Measurements from ENCODE around the gene SOS1. TPM values are rescaled to one million over a fixed set of nuclear protein-coding genes. Genes with fewer than 3 reads are reported as not detected.

SOS1 gene
- total and polyA plus RNA-seq, 2 of the 13 experiments (the other 11 are each of a cell fraction or from before 2014, with no cell fraction given) = 20.8 to 60.4 TPM

DNA sequence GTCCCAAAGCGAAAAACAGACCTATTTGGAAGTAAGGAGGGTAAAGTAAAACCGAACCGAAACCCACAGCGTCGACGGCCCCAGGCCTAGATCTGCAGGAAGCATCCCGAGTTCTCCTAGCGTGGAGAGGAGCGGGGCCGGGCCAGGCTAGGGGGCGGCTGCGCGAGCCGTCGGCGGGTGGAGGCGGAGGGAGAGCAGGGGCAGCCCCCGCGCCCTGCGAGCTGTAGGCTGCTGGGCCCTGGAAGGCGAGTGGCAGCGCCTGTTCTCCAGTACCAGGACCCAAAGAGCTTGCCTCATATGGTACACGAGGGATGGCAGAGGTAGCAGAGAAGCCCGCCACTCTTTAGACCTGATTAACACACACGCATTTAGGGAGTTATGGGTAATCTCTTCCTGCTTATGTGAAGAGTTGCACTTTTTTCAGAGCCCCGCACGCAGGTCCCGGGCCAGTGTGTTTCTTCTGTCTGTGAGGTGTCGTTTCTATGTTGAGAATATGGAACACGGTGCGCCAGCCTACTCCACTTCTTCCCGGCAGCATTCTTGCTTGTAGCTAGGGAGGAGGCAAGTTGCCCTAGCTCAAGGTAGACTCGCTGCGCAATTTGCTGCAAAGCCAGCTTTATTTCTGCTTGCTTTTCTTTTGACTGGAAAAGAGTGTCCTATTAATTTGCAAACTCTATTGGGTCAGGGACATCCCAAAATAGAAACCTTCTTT lies 160.1 kb downstream of the SOS1 start:
- Histone ChIP-seq H3K9me3 (ENCODE audit: low read length) (no peaks in the 10 kb centered on the region), H3K27ac (ENCODE audit: extremely low read length, insufficient read depth, low read length) (no peak overlapping the region), H3K4me2 (ENCODE audit: low read depth, low read length) (no peak overlapping the region), H3K27me3 (ENCODE audit: control insufficient read depth in 1 of 2, insufficient read depth in 2 of 2, low read length in 2 of 2) (no peaks in the 10 kb centered on the region), H4K20me1 (ENCODE audit: insufficient read depth, low read length) (no peaks in the 10 kb centered on the region), H3K36me3 (replicated peaks in 1 of 2; ENCODE audit: control insufficient read depth in 1 of 2, insufficient read depth in 2 of 2, low read length in 2 of 2) (no peaks in the 10 kb centered on the region), H3K9ac (ENCODE audit: insufficient read depth, low read depth, low read length) (no peak overlapping the region), H3K4me1 (ENCODE audit: insufficient read depth, low read length) (peaks cover 7% of the 10 kb centered on the region; the same call in 1 of the 2 replicates), H3K4me3 (replicated peaks in 1 of 3; ENCODE audit: insufficient read depth in 1 of 3, low read depth in 2 of 3, low read length in 3 of 3) (no peak overlapping the region), H3K79me2 (ENCODE audit: insufficient read depth, low read length) (no peaks in the 10 kb centered on the region), H2AFZ (ENCODE audit: low read length) (no peak overlapping the region)
- FAIRE-seq (no peak), DNase-seq (ENCODE audit: low spot score) (no peak), ATAC-seq (no peak; the same call in 2 of the 3 replicates)
- 93% methylated on average over 34 of the region's 34 CpGs for WGBS (ENCODE audit: low lambda C conversion rate)
- ChIA-PET CTCF (ENCODE audit: low intra/inter-chr PET ratio, low total read pairs) (no interaction called here), POLR2A (no interaction called here)
- in situ Hi-C loops (cut with HindIII; ENCODE audit: extremely low pct_ligation_motif_present, low pct_unique_long_range_greater_than_20kb) (no loop called here), intact Hi-C loops (cut with micrococcal nuclease; ENCODE audit: unreplicated experiment) (no loop called here)
- no peak for TF ChIP-seq TSC22D2 (CRISPR knock-in tag; IDR thresholded peaks at IDR 0.05; ENCODE audit: borderline replicate concordance)
- TF ChIP-seq ZBTB8A (CRISPR knock-in tag; IDR thresholded peaks at IDR 0.05; ENCODE audit: borderline replicate concordance, low read depth) = no peak
- TF ChIP-seq, protein P1, sequence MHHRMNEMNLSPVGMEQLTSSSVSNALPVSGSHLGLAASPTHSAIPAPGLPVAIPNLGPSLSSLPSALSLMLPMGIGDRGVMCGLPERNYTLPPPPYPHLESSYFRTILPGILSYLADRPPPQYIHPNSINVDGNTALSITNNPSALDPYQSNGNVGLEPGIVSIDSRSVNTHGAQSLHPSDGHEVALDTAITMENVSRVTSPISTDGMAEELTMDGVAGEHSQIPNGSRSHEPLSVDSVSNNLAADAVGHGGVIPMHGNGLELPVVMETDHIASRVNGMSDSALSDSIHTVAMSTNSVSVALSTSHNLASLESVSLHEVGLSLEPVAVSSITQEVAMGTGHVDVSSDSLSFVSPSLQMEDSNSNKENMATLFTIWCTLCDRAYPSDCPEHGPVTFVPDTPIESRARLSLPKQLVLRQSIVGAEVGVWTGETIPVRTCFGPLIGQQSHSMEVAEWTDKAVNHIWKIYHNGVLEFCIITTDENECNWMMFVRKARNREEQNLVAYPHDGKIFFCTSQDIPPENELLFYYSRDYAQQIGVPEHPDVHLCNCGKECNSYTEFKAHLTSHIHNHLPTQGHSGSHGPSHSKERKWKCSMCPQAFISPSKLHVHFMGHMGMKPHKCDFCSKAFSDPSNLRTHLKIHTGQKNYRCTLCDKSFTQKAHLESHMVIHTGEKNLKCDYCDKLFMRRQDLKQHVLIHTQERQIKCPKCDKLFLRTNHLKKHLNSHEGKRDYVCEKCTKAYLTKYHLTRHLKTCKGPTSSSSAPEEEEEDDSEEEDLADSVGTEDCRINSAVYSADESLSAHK (CRISPR knock-in tag; IDR thresholded peaks at IDR 0.05; ENCODE audit: borderline replicate concordance) = no peak
- no peak for TF ChIP-seq AGO1 (IDR thresholded peaks at IDR 0.05; ENCODE audit: low read depth, low read length, poor library complexity, severe bottlenecking)
- no peak for TF ChIP-seq NCOA5 (CRISPR knock-in tag; IDR thresholded peaks at IDR 0.05)
- no peak for TF ChIP-seq KLF6 (CRISPR knock-in tag; IDR thresholded peaks at IDR 0.05)
- TF ChIP-seq ZC3H13 (CRISPR knock-in tag; IDR thresholded peaks at IDR 0.05) = no peak
- TF ChIP-seq SP140L (CRISPR knock-in tag; IDR thresholded peaks at IDR 0.05; ENCODE audit: borderline replicate concordance) = no peak
- TF ChIP-seq MTA1 (CRISPR knock-in tag; IDR thresholded peaks at IDR 0.05; ENCODE audit: borderline replicate concordance) = no peak
- TF ChIP-seq ZFP41 (CRISPR knock-in tag; IDR thresholded peaks at IDR 0.05; ENCODE audit: borderline replicate concordance) = no peak
- TF ChIP-seq, protein P2, sequence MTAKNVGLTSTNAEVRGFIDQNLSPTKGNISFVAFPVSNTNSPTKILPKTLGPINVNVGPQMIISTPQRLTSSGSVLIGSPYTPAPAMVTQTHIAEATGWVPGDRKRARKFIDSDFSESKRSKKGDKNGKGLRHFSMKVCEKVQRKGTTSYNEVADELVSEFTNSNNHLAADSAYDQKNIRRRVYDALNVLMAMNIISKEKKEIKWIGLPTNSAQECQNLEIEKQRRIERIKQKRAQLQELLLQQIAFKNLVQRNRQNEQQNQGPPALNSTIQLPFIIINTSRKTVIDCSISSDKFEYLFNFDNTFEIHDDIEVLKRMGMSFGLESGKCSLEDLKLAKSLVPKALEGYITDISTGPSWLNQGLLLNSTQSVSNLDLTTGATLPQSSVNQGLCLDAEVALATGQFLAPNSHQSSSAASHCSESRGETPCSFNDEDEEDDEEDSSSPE (CRISPR knock-in tag; IDR thresholded peaks at IDR 0.05) = no peak
- no peak for TF ChIP-seq ZBTB20 (CRISPR knock-in tag; IDR thresholded peaks at IDR 0.05; ENCODE audit: borderline replicate concordance, low read depth)
- no peak for TF ChIP-seq MXD4 (CRISPR knock-in tag; IDR thresholded peaks at IDR 0.05)
- no peak for TF ChIP-seq NR1H2 (CRISPR knock-in tag; IDR thresholded peaks at IDR 0.05; ENCODE audit: borderline replicate concordance, low read depth)
- no peak for TF ChIP-seq ZNF20 (CRISPR knock-in tag; IDR thresholded peaks at IDR 0.05)
- TF ChIP-seq ZNF724P (CRISPR knock-in tag; IDR thresholded peaks at IDR 0.05; ENCODE audit: borderline replicate concordance) = no peak
- TF ChIP-seq ZMYM2 (CRISPR knock-in tag; IDR thresholded peaks at IDR 0.05) = no peak
- TF ChIP-seq HNF4G (IDR thresholded peaks at IDR 0.05; ENCODE audit: borderline replicate concordance, low read depth, low read length) = no peak
- TF ChIP-seq HNF4G (CRISPR knock-in tag; IDR thresholded peaks at IDR 0.05; ENCODE audit: borderline replicate concordance, low read depth) = no peak
- no TSS peak for BruUV-seq (replicated peaks)

Data from HepG2 (cell line).